BE2C (cell line): ENCODE data around the gene ANKRD40.

Experiments used
- DNase-seq: peaks from one replicate; pipeline ENCODE4 v3.0.0-alpha.2; 2020
- H3K27me3 ChIP-seq: fragments of 250-450 bp; sonication (Bioruptor Pico); 2 replicates; pipeline ENCODE4 v1.5.1; 2020; ENCODE audit warnings: mild to moderate bottlenecking
- H3K36me3 ChIP-seq: fragments of 250-450 bp; sonication (Bioruptor Pico); 2 replicates; pipeline ENCODE4 v1.5.1; 2020; ENCODE audit warnings: mild to moderate bottlenecking
- H3K4me1 ChIP-seq: fragments of 250-450 bp; sonication (Bioruptor Pico); 2 replicates; pipeline ENCODE4 v1.5.1; 2020
- H3K4me3 ChIP-seq: 2 replicates; pipeline ENCODE4 v1.5.1; 2011; ENCODE audit warnings: low read depth, low read length
- H3K9me3 ChIP-seq: fragments of 250-450 bp; sonication (Bioruptor Pico); 2 replicates; pipeline ENCODE4 v1.5.1; 2020
- CTCF ChIP-seq: IDR thresholded peaks from 2 replicates; pipeline ENCODE4 v1.5.1; 2012; ENCODE audit warnings: mild to moderate bottlenecking, low read depth, low read length

Gene ANKRD40

GRCh38 chr17:50657054-50657453, 50.7 kb downstream of the ANKRD40 start:
- DNase-seq = no peak
- H3K36me3 ChIP-seq = no peaks in the 10 kb centered on the region
- no peak for TF ChIP-seq CTCF
- H3K9me3 ChIP-seq = no peaks in the 10 kb centered on the region
- peaks cover 32% of the 10 kb centered on the region for H3K4me1 ChIP-seq
- no peaks in the 10 kb centered on the region for H3K27me3 ChIP-seq
- no peak overlapping the region for H3K4me3 ChIP-seq

GRCh38 chr17:50656509-50656908, 51.2 kb downstream of the ANKRD40 start:
- H3K4me1 ChIP-seq = peaks cover 27% of the 10 kb centered on the region
- H3K36me3 ChIP-seq = no peaks in the 10 kb centered on the region
- DNase-seq = no peak
- TF ChIP-seq CTCF = no peak
- H3K4me3 ChIP-seq = no peak overlapping the region
- H3K9me3 ChIP-seq = no peaks in the 10 kb centered on the region
- no peaks in the 10 kb centered on the region for H3K27me3 ChIP-seq

GRCh38 chr17:50653738-50654137, 54.0 kb downstream of the ANKRD40 start:
- Histone ChIP-seq H3K36me3 (no peaks in the 10 kb centered on the region), H3K4me1 (peaks cover 4% of the 10 kb centered on the region; the same call in 1 of the 2 replicates)
- no peak for DNase-seq

GRCh38 chr17:50651661-50652060, 56.1 kb downstream of the ANKRD40 start:
- no peaks in the 10 kb centered on the region for H3K36me3 ChIP-seq
- H3K27me3 ChIP-seq = no peaks in the 10 kb centered on the region
- DNase-seq = no peak
- H3K4me3 ChIP-seq = no peak overlapping the region
- no peak for TF ChIP-seq CTCF
- H3K4me1 ChIP-seq = no peaks in the 10 kb centered on the region
- H3K9me3 ChIP-seq = no peaks in the 10 kb centered on the region

More at GRCh38 chr17:50653738-50654137, 54.0 kb downstream of the ANKRD40 start:
- Histone ChIP-seq H3K9me3 (no peaks in the 10 kb centered on the region), H3K4me3 (no peak overlapping the region), H3K27me3 (no peaks in the 10 kb centered on the region)
- TF ChIP-seq CTCF = no peak

GRCh38 chr17:50649042-50649908, 58.4 kb downstream of the ANKRD40 start:
- no peak for TF ChIP-seq CTCF
- no peak for DNase-seq
- Histone ChIP-seq H3K4me1 (no peaks in the 10 kb centered on the region), H3K36me3 (no peaks in the 10 kb centered on the region), H3K27me3 (no peaks in the 10 kb centered on the region), H3K9me3 (no peaks in the 10 kb centered on the region), H3K4me3 (no peak overlapping the region)

- DNase-seq = no peak
- Histone ChIP-seq H3K36me3 (no peaks in the 10 kb centered on the region), H3K9me3 (no peaks in the 10 kb centered on the region), H3K4me1 (peaks cover 3% of the 10 kb centered on the region; the same call in 1 of the 2 replicates), H3K4me3 (no peak overlapping the region), H3K27me3 (no peaks in the 10 kb centered on the region)
- TF ChIP-seq CTCF = no peak
Measured at GRCh38 chr17:50647187-50647586, 60.5 kb downstream of the ANKRD40 start.
